K562 (cell line): Measurements from ENCODE around the gene ADI1. TPM values are rescaled to one million over a fixed set of nuclear protein-coding genes. Genes with fewer than 3 reads are reported as not detected.

Source experiments
- ADNP ChIP-seq: fragments of 200-800 bp; sonication (Bioruptor generic); IDR thresholded peaks from 2 replicates; pipeline ENCODE4 v1.6.1; 2016; ENCODE audit warnings: missing genetic modification characterization, missing compliant biosample characterization
- ARID4B ChIP-seq: sonication (generic); formaldehyde crosslinking; IDR thresholded peaks from 2 replicates; pipeline ENCODE4 v1.8.0; 2022; ENCODE audit warnings: mild to moderate bottlenecking, missing genetic modification reagents
- CBFA2T2 ChIP-seq: fragments of 450-650 bp; conservative IDR thresholded peaks from 2 replicates; pipeline ENCODE4 v1.6.1; 2017; ENCODE audit warnings: mild to moderate bottlenecking
- CXXC5 ChIP-seq: fragments of 250-450 bp; sonication (Bioruptor Pico); IDR thresholded peaks from 2 replicates; pipeline ENCODE4 v1.8.0; 2022; ENCODE audit warnings: inconsistent platforms, mild to moderate bottlenecking, moderate library complexity
- HMBOX1 ChIP-seq: sonication (generic); IDR thresholded peaks from 2 replicates; pipeline ENCODE4 v1.6.1; 2016
- KDM2B ChIP-seq: fragments of 250-450 bp; sonication (Bioruptor Pico); IDR thresholded peaks from 2 replicates; pipeline ENCODE4 v1.8.0; 2021; ENCODE audit warnings: mild to moderate bottlenecking, moderate library complexity
- KLF10 ChIP-seq: fragments of 250-450 bp; sonication (Bioruptor Pico); IDR thresholded peaks from 2 replicates; pipeline ENCODE4 v1.6.1; 2021; ENCODE audit warnings: matching md5 sums
- NCOR1 ChIP-seq: fragments of 450-650 bp; IDR thresholded peaks from 2 replicates; pipeline ENCODE4 v1.6.1; 2016; ENCODE audit warnings: mild to moderate bottlenecking, moderate library complexity
- PBX2 ChIP-seq, 2 experiments: IDR thresholded peaks in 1 of 2; conservative IDR thresholded peaks in 1 of 2; 2 replicates each; pipeline ENCODE4 v1.6.1; 2016; ENCODE audit warnings: low read depth in 2 of 2, mild to moderate bottlenecking in 1 of 2, missing compliant biosample characterization in 1 of 2, missing genetic modification characterization in 1 of 2, moderate library complexity in 1 of 2
- RBM15 ChIP-seq: fragments of 200-400 bp; formaldehyde crosslinking; IDR thresholded peaks from 2 replicates; pipeline ENCODE4 v1.6.1; 2018; ENCODE audit warnings: mild to moderate bottlenecking, low read length, moderate library complexity; ENCODE audit not compliant: insufficient read depth
- RBM39 ChIP-seq: fragments of 200-400 bp; formaldehyde crosslinking; optimal IDR thresholded peaks from 2 replicates; pipeline ENCODE3; 2018; ENCODE audit warnings: low read depth, low read length
- SIN3B ChIP-seq: fragments of 450-650 bp; IDR thresholded peaks from 2 replicates; pipeline ENCODE4 v1.6.1; 2017; ENCODE audit warnings: low read depth, mild to moderate bottlenecking, moderate library complexity
- SMAD3 ChIP-seq: fragments of 450-650 bp; formaldehyde crosslinking; conservative IDR thresholded peaks from 2 replicates; pipeline ENCODE4 v1.4.0; 2020; ENCODE audit warnings: mild to moderate bottlenecking
- SMARCA4 ChIP-seq: fragments of 450-650 bp; IDR thresholded peaks from 2 replicates; pipeline ENCODE4 v1.6.1; 2016
- SMC3 ChIP-seq: conservative IDR thresholded peaks from 2 replicates; pipeline ENCODE4 v1.6.1; 2011; ENCODE audit warnings: low read depth, low read length, improper control_type of control experiment; ENCODE audit not compliant: insufficient read depth
- SNRNP70 ChIP-seq: fragments of 200-400 bp; formaldehyde crosslinking; optimal IDR thresholded peaks from 2 replicates; pipeline ENCODE3; 2017; ENCODE audit warnings: low read depth, low read length
- TCF3 ChIP-seq: sonication (generic); formaldehyde crosslinking; IDR thresholded peaks from 2 replicates; pipeline ENCODE4 v1.4.0; 2020; ENCODE audit warnings: mild to moderate bottlenecking, missing genetic modification reagents
- TSC22D4 ChIP-seq: fragments of 450-650 bp; IDR thresholded peaks from 2 replicates; pipeline ENCODE4 v1.6.1; 2016; ENCODE audit warnings: missing genetic modification characterization, missing biosample characterization, control low read depth
- ZBTB43 ChIP-seq: sonication (generic); formaldehyde crosslinking; IDR thresholded peaks from 2 replicates; pipeline ENCODE4 v1.8.0; 2023; ENCODE audit warnings: mild to moderate bottlenecking, missing genetic modification reagents
- ZNF146 ChIP-seq: IDR thresholded peaks from one replicate; pipeline ENCODE4 v1.6.1; 2018; ENCODE audit warnings: missing compliant biosample characterization; ENCODE audit not compliant: unreplicated experiment
- ZNF217 ChIP-seq: sonication (generic); formaldehyde crosslinking; IDR thresholded peaks from 2 replicates; pipeline ENCODE4 v1.8.0; 2022; ENCODE audit warnings: mild to moderate bottlenecking, missing genetic modification reagents
- polyA plus RNA-seq, 8 experiments: library from polyadenylated mRNA; depleted of rRNA in 4 of 8; stranded (reverse) in 5 of 8; unstranded in 3 of 8; fragments of >200 nt; fragmentation: Nextera tagmentation in 2 of 8; fragmentation: Illumina TruSeq in 1 of 8; extraction: Ambion mirVana in 2 of 8; extraction: Trizol in 1 of 8; gene quantifications; 2 replicates each; pipeline versions ENCODE4 v1.2.1 to v1.2.3, GENCODE V29; 2011 to 2014; ENCODE audit warnings: inconsistent platforms in 1 of 8, missing spikeins in 1 of 8
- total RNA-seq, 7 experiments: library from RNA; depleted of rRNA in 6 of 7; stranded (reverse); fragments of >200 nt in 6 of 7; fragmentation: Illumina TruSeq in 2 of 7; extraction: Trizol in 2 of 7; gene quantifications; 2 replicates each; pipeline versions ENCODE4 v1.2.1 to v1.2.3, GENCODE V29; 2011 to 2021; ENCODE audit warnings: low replicate concordance in 1 of 7

The ADI1 gene
- total and polyA plus RNA-seq, 9 of the 15 experiments (the other 6 are each of a cell fraction or from before 2014, with no cell fraction given) = 6.1 to 51.0 (median 27.1) TPM

GRCh38 chr2:3522961-3523421 lies 3.7 kb upstream of the ADI1 start (continued):
- no peak for TF ChIP-seq HMBOX1
- TF ChIP-seq KLF10 (CRISPR knock-in tag) = no peak
- no peak for TF ChIP-seq SNRNP70
- TF ChIP-seq TCF3 (CRISPR knock-in tag) = peak; percentile 44
- TF ChIP-seq PBX2 (CRISPR knock-in tag; IDR thresholded peaks at IDR 0.05; ENCODE audit: low read depth) = no peak
- no peak for TF ChIP-seq PBX2 (tag; conservative IDR thresholded peaks at IDR 0.05; ENCODE audit: low read depth)
- peak; percentile 35; the same call in 1 of the 2 replicates for TF ChIP-seq CXXC5 (CRISPR knock-in tag)
- no peak for TF ChIP-seq ZBTB43
- TF ChIP-seq ARID4B (CRISPR knock-in tag) = no peak
- TF ChIP-seq ZNF146 = no peak
- TF ChIP-seq TSC22D4 = no peak
- peak; percentile 54 for TF ChIP-seq CBFA2T2
- TF ChIP-seq ADNP (tag) = no peak
- no peak for TF ChIP-seq RBM15
- TF ChIP-seq NCOR1 = 0 out of 2 replicates have a peak, but pooled peaks have one; percentile 17
- no peak for TF ChIP-seq SIN3B
- no peak for TF ChIP-seq SMARCA4
- no peak for TF ChIP-seq SMAD3
- no peak for TF ChIP-seq KDM2B (CRISPR knock-in tag)
- TF ChIP-seq RBM39 = no peak
- no peak for TF ChIP-seq SMC3
- no peak for TF ChIP-seq ZNF217 (CRISPR knock-in tag)
